Trophoblast cell (in vitro differentiated cells and primary cell): ENCODE results near the gene MYOZ3.
A peak's percentile ranks its signal among the peaks of the same experiment; 100 is the strongest.

Source experiments
- DNase-seq, 2 donors: peaks; one replicate each; pipeline ENCODE4 v3.0.0-alpha.2; 2016
- H2AFZ ChIP-seq: 2 replicates; pipeline ENCODE4 v1.6.1; 2013; ENCODE audit warnings: low read length, moderate library complexity, mild to moderate bottlenecking; ENCODE audit not compliant: insufficient read depth, poor library complexity
- H2AK5ac ChIP-seq: 2 replicates; pipeline ENCODE4 v1.6.1; 2013; ENCODE audit warnings: mild to moderate bottlenecking, low read length
- H2BK120ac ChIP-seq: 2 replicates; pipeline ENCODE4 v1.6.1; 2013; ENCODE audit warnings: low read length, mild to moderate bottlenecking, moderate library complexity; ENCODE audit not compliant: insufficient read depth, poor library complexity
- H2BK12ac ChIP-seq: 2 replicates; pipeline ENCODE4 v1.6.1; 2013; ENCODE audit warnings: mild to moderate bottlenecking, low read length, moderate library complexity
- H2BK5ac ChIP-seq: 2 replicates; pipeline ENCODE4 v1.6.1; 2013; ENCODE audit warnings: low read length, low read depth, moderate library complexity, mild to moderate bottlenecking; ENCODE audit not compliant: poor library complexity
- H3K14ac ChIP-seq: 2 replicates; pipeline ENCODE4 v1.6.1; 2013; ENCODE audit warnings: mild to moderate bottlenecking, low read length
- H3K18ac ChIP-seq: 2 replicates; pipeline ENCODE4 v1.6.1; 2013; ENCODE audit warnings: mild to moderate bottlenecking, low read length
- H3K23ac ChIP-seq: 2 replicates; pipeline ENCODE4 v1.6.1; 2013; ENCODE audit warnings: low read length
- H3K27ac ChIP-seq: 2 replicates; pipeline ENCODE4 v1.5.1; 2013; ENCODE audit warnings: low read depth, mild to moderate bottlenecking, inconsistent platforms, low read length, moderate library complexity
- H3K27me3 ChIP-seq: 2 replicates; pipeline ENCODE4 v1.6.1; 2013; ENCODE audit warnings: inconsistent platforms, mild to moderate bottlenecking, low read length, moderate library complexity; ENCODE audit not compliant: insufficient read depth
- H3K36me3 ChIP-seq, 2 experiments: 1 replicate in 1 of 2; 2 replicates in 1 of 2; pipeline ENCODE4 v1.6.1; 2013; ENCODE audit warnings: low read length in 2 of 2, mild to moderate bottlenecking in 2 of 2, moderate library complexity in 1 of 2; ENCODE audit not compliant: insufficient read depth in 2 of 2, control insufficient read depth in 1 of 2
- H3K4ac ChIP-seq: 2 replicates; pipeline ENCODE4 v1.6.1; 2013; ENCODE audit warnings: low read depth, mild to moderate bottlenecking, low read length, moderate library complexity
- H3K4me1 ChIP-seq, 2 experiments: 1 replicate in 1 of 2; 2 replicates in 1 of 2; pipeline ENCODE4 v1.6.1; 2013; ENCODE audit warnings: low read length in 2 of 2, mild to moderate bottlenecking in 2 of 2, moderate library complexity in 1 of 2; ENCODE audit not compliant: insufficient read depth in 2 of 2, control insufficient read depth in 1 of 2
- H3K4me2 ChIP-seq: 2 replicates; pipeline ENCODE4 v1.6.1; 2013; ENCODE audit warnings: inconsistent platforms, mild to moderate bottlenecking, low read length, moderate library complexity
- H3K4me3 ChIP-seq: 2 replicates; pipeline ENCODE4 v1.5.1; 2013; ENCODE audit warnings: mild to moderate bottlenecking, low read depth, low read length, inconsistent platforms
- H3K79me1 ChIP-seq: one replicate; pipeline ENCODE4 v1.6.1; 2013; ENCODE audit warnings: low read length
- H3K79me2 ChIP-seq: 2 replicates; pipeline ENCODE4 v1.6.1; 2013; ENCODE audit warnings: low read length, mild to moderate bottlenecking; ENCODE audit not compliant: control insufficient read depth, insufficient read depth, poor library complexity
- H3K9ac ChIP-seq: 2 replicates; pipeline ENCODE4 v1.6.1; 2013; ENCODE audit warnings: mild to moderate bottlenecking, low read length
- H3K9me3 ChIP-seq: 2 replicates; pipeline ENCODE4 v1.6.1; 2013; ENCODE audit warnings: low read depth, mild to moderate bottlenecking, control low read depth, inconsistent platforms, low read length; ENCODE audit not compliant: insufficient read depth
- H4K12ac ChIP-seq: 2 replicates; pipeline ENCODE4 v1.6.1; 2013; ENCODE audit warnings: low read depth, mild to moderate bottlenecking, low read length, moderate library complexity
- H4K8ac ChIP-seq: 2 replicates; pipeline ENCODE4 v1.6.1; 2013; ENCODE audit warnings: low read depth, mild to moderate bottlenecking, low read length, moderate library complexity
- H4K91ac ChIP-seq: one replicate; pipeline ENCODE4 v1.6.1; 2013; ENCODE audit warnings: low read depth, mild to moderate bottlenecking, low read length, moderate library complexity
- WGBS: extraction: QIAGEN DNeasy Blood & Tissue Kit; methylation state at CpG from one replicate; pipeline ENCODE4 v1.1.7; 2013; ENCODE audit warnings: missing lambda C conversion rate; ENCODE audit not compliant: insufficient read length, insufficient coverage; ENCODE audit errors: extremely low coverage; 5-methylcytosine and 5-hydroxymethylcytosine counted together

MYOZ3 gene

GRCh38 chr5:150642991-150643710 lies 17.9 kb upstream of the MYOZ3 start:
- Histone ChIP-seq H3K27me3 (no peaks in the 10 kb centered on the region), H3K18ac (peak overlapping the region; percentile 63), H3K9ac (no peak overlapping the region), H2BK5ac (peak overlapping the region; percentile 92), H3K36me3 (peaks cover 5% of the 10 kb centered on the region in 2 experiments), H3K14ac (peak overlapping the region; percentile 90), H3K4me2 (peak overlapping the region; percentile 50), H3K79me2 (peaks cover 24% of the 10 kb centered on the region), H3K79me1 (peaks cover 60% of the 10 kb centered on the region), H2AK5ac (peak overlapping the region; percentile 34), H3K4me3 (no peak overlapping the region), H2AFZ (no peak overlapping the region), H3K9me3 (no peaks in the 10 kb centered on the region), H4K12ac (no peak overlapping the region), H2BK12ac (peak overlapping the region; percentile 82), H4K8ac (peak overlapping the region; percentile 52), H3K23ac (no peak overlapping the region), H2BK120ac (peak overlapping the region; percentile 87), H3K4ac (peak overlapping the region; percentile 24), H4K91ac (peak overlapping the region; percentile 96), H3K27ac (peak overlapping the region; percentile 92), H3K4me1 (peaks cover 56 to 66% of the 10 kb centered on the region in 2 experiments)
- WGBS: no CpG with 5 or more reads among the region's 12 CpGs
- peak; percentile 83 to 91 for DNase-seq

- Histone ChIP-seq H3K27me3 (no peaks in the 10 kb centered on the region), H3K27ac (peak overlapping the region; percentile 92)
Measured at GRCh38 chr5:150644058-150644457, 17.0 kb upstream of the MYOZ3 start.

GRCh38 chr5:150644514-150644913 lies 16.5 kb upstream of the MYOZ3 start:
- Histone ChIP-seq H4K8ac (peak overlapping the region; percentile 8), H3K27me3 (no peaks in the 10 kb centered on the region), H3K9me3 (no peaks in the 10 kb centered on the region), H3K14ac (peak overlapping the region; percentile 29), H3K23ac (no peak overlapping the region), H3K36me3 (peaks cover 19% of the 10 kb centered on the region in 2 experiments), H3K79me1 (peaks cover 49% of the 10 kb centered on the region), H3K18ac (peak overlapping the region; percentile 76), H4K91ac (peak overlapping the region; percentile 69), H3K4me2 (no peak overlapping the region), H3K4me1 (peaks cover 46 to 56% of the 10 kb centered on the region in 2 experiments), H3K4me3 (no peak overlapping the region), H2BK5ac (peak overlapping the region; percentile 5), H2AFZ (no peak overlapping the region), H3K9ac (no peak overlapping the region), H3K79me2 (peaks cover 20% of the 10 kb centered on the region), H3K4ac (peak overlapping the region; percentile 80), H3K27ac (peak overlapping the region; percentile 92), H2BK12ac (peak overlapping the region; percentile 20), H4K12ac (no peak overlapping the region), H2BK120ac (peak overlapping the region; percentile 93), H2AK5ac (peak overlapping the region; percentile 92)
- DNase-seq: peak in 1 of 2 donors; percentile 10
- no CpG with 5 or more reads among the region's 2 CpGs for WGBS

More at GRCh38 chr5:150644058-150644457, 17.0 kb upstream of the MYOZ3 start:
- H2BK12ac ChIP-seq: peak overlapping the region; percentile 20
- peak overlapping the region; percentile 5 for H2BK5ac ChIP-seq
- peaks cover 21% of the 10 kb centered on the region for H3K79me2 ChIP-seq
- peaks cover 53% of the 10 kb centered on the region for H3K79me1 ChIP-seq
- peak overlapping the region; percentile 29 for H3K14ac ChIP-seq
- no peak overlapping the region for H2AFZ ChIP-seq
- H2BK120ac ChIP-seq: peak overlapping the region; percentile 93
- peak overlapping the region; percentile 80 for H4K91ac ChIP-seq
- H2AK5ac ChIP-seq: peak overlapping the region; percentile 92
- no peak overlapping the region for H3K9ac ChIP-seq
- DNase-seq: peak; percentile 46 to 59
- no peak overlapping the region for H3K4me3 ChIP-seq
- no peak overlapping the region for H4K12ac ChIP-seq
- H3K23ac ChIP-seq: no peak overlapping the region
- no peaks in the 10 kb centered on the region for H3K9me3 ChIP-seq
- H3K36me3 ChIP-seq: peaks cover 14 to 15% of the 10 kb centered on the region in 2 experiments
- no peak overlapping the region for H3K4me2 ChIP-seq
- WGBS: no CpG with 5 or more reads among the region's 5 CpGs
- H3K18ac ChIP-seq: peak overlapping the region; percentile 76
- peak overlapping the region; percentile 80 for H3K4ac ChIP-seq
- H3K4me1 ChIP-seq: peaks cover 49 to 60% of the 10 kb centered on the region in 2 experiments
- H4K8ac ChIP-seq: peak overlapping the region; percentile 8

GRCh38 chr5:150645070-150645700 lies 15.9 kb upstream of the MYOZ3 start:
- peaks cover 43% of the 10 kb centered on the region for H3K79me1 ChIP-seq
- WGBS: no CpG with 5 or more reads among the region's 4 CpGs

More at GRCh38 chr5:150645070-150645700, 15.9 kb upstream of the MYOZ3 start:
- Histone ChIP-seq H3K36me3 (peaks cover 25 to 26% of the 10 kb centered on the region in 2 experiments), H2BK5ac (peak overlapping the region; percentile 16), H3K18ac (no peak overlapping the region), H2AFZ (no peak overlapping the region), H3K4me2 (peak overlapping the region; percentile 12), H3K4ac (peak overlapping the region; percentile 24), H3K9me3 (no peaks in the 10 kb centered on the region), H3K4me3 (no peak overlapping the region), H3K4me1 (peaks cover 40 to 51% of the 10 kb centered on the region in 2 experiments), H4K12ac (no peak overlapping the region), H3K27me3 (no peaks in the 10 kb centered on the region), H2AK5ac (no peak overlapping the region), H2BK120ac (peak overlapping the region; percentile 93), H3K79me2 (peaks cover 17% of the 10 kb centered on the region), H3K14ac (peak overlapping the region; percentile 29), H2BK12ac (peak overlapping the region; percentile 51), H4K8ac (peak overlapping the region; percentile 25), H3K23ac (no peak overlapping the region), H4K91ac (peak overlapping the region; percentile 69), H3K27ac (peak overlapping the region; percentile 92), H3K9ac (no peak overlapping the region)
- peak; percentile 73 to 81 for DNase-seq
